ENCODE data around the gene DLG2. TPM values are rescaled to one million over a fixed set of nuclear protein-coding genes. Genes with fewer than 3 reads are reported as not detected.

The DLG2 gene
- total RNA-seq, 2 donors from 2014 or later, result 1.9 to 3.2 TPM

DNA sequence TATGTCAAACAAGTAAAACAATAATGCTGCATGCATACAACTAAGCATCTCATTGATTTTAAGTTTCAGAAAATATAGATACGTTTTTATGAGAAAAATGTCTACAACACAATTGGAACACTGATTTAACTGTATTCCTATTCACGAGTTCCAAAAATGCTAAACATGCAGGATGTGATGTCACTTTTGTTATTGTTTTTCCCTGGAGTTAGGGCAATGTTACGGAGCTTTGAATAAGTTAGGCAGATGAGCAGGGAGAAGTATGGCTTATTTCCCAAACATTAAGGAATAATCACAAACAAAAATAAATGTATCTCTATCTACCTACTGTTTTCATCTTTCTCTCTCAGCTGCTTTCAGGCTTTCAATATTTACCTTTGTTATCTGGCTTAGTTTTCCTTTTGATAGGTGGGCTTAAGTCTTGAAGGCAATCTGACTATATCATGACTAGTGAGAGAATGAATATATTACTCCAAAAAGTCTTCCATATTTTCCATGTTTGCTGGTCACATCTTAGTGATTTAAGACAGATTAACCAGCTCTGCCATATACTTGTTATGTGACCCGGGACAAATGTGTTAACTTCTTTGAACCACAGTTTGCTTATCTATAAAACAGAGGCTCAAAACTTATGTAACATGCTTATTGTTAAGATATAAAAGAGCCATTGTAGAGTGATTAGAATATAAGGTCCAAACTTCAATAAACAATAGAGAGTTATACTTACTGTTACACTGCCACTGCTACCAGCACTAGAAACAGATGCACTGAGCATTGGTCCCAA lies 1486.6 kb downstream of the DLG2 start:
- intact Hi-C loops (cut with DNase I, micrococcal nuclease), result no loop called here
- DNase-seq (no peak), ATAC-seq (no peak)

DNA sequence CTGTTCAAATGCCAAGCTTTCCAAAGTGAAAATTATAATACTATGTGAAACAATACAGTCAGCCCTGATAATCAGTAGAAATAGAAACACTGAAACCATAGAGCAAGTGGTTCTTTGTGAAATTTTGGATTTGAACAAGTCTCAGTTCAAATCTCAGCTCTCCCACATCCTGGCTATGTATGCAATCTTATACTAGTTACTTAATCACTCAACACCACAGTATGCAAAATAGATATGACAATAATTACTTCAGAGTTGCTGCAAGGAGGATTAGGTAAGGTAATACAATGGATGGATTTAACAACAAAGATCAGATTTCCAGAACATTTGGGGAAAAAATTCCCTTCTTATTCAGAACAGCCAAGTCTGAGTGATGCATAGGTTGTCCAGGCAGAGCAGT lies 1489.2 kb downstream of the DLG2 start:
- DNase-seq (no peak), ATAC-seq (no peak)
- intact Hi-C loops (cut with DNase I, micrococcal nuclease), result no loop called here

DNA sequence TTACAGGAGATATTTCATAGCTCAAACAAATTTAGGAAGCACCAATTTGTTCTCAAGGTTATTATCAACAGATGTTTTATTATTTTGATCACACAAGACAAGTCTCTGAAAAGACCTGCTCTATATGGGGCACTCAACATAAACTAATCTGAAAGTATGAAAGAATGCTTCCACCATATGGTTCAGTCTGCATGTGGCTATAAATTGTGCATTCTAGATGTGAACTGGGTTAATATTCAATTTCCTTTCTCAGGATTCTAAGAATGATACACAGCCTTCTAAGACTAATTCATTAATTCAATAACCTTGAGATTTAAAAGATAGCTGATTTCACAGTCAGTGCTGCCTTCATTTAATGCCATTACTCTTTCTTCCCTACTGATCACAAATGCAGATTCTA lies 1489.6 kb downstream of the DLG2 start:
- no peak for DNase-seq
- ATAC-seq, result no peak
- intact Hi-C loops (cut with DNase I, micrococcal nuclease), result no loop called here

DNA sequence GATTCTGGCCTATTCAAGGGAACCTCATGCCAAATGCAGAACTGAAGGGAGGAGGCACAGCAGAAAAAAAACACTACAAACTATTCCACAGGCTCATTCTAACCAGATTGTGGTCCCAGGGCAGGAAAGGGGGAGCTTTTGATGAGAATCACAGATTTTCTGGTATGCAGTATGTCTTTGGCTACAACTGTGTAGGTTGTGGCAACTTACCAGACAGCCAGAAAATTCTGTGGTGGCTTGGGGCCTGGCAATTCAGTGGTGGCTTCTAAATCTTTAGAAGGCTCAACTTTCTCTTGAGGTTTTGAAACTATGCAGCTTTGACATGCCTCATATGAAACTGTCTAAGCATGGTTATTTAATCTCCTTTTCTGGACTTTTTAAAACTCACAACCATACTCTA lies 1490.2 kb downstream of the DLG2 start:
- intact Hi-C loops (cut with DNase I, micrococcal nuclease), result no loop called here
- DNase-seq, result no peak
- ATAC-seq, result no peak

DNA sequence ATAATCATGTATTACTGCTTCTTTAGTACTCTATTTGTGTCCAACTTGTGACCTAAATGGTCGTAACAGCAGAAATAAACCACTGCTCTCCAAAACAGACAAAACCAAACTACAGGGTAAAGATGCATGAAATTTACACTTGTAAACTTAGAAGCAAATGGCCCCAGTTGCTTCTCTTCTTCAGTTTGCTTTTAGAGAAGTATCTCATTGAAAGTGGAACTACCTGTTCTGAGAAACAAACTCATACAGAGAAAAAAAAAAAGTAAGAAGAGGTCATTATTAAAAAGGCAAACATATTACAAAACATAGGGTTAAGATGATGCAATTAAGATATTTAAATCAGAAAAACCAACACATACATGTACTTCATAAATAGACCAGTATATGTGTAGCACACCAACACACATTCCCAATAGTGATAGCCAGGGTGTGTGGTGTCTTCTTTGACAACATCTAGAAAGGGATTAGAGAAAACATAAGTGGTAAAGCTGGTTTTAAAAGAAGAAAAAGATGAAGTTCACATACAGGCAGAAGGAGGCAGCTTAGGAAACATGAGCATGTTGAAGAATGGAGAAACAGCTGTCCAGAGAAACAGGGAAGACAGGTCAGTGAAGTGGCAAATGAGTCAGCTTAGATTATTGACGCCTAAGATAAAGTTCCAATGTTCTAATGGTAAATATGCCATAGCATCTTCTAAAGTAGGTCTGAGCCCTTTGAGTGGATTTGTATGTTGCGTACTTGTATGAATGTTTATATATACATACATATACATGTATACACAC lies 1496.3 kb downstream of the DLG2 start:
- ATAC-seq (no peak), DNase-seq (no peak)
- intact Hi-C loops (cut with DNase I, micrococcal nuclease), result no loop called here

GRCh38 chr11:84129961-84130576 lies 1497.1 kb downstream of the DLG2 start:
- intact Hi-C loops (cut with DNase I, micrococcal nuclease), result no loop called here
- DNase-seq (no peak), ATAC-seq (no peak)

DNA sequence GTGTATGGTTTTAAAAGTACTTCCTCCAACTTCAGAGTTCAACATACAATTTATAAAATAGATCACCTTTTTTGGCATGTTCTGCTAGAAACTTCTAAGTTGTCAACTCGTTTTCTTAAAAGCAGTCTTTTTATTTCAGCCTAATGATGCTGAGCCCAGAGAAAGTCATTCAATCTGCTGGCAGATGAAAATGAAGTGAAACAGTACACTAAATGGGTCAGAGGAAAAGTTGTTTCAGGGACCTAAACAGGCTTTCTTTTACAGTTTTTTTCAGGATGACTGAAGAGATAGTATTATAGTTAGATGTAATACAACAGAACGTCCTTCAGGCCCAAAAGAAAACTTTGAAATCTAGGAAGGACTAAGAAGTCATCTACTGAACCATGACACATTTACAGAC lies 1498.3 kb downstream of the DLG2 start:
- DNase-seq (no peak), ATAC-seq (no peak)
- intact Hi-C loops (cut with DNase I, micrococcal nuclease), result no loop called here

DNA sequence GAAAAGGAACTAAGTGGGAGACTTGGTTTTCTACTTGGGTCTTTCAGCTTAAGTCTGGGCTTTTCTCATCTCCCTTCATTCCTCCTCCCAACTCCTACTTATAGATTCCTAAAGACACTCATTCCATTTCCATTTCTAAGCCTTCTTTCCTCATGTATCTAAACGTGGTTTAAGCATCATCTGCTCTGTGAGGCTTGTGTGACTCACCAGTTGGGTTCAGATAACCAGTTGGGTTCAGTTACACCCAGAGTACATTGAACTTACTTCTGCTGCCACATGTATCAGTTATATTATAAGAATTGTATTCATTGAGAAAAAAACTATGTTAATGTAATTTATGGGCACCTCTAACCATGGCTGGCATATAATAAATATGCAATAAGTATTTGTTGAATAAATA lies 1509.8 kb downstream of the DLG2 start:
- intact Hi-C loops (cut with DNase I, micrococcal nuclease), result no loop called here
- DNase-seq (no peak), ATAC-seq (no peak)

DNA sequence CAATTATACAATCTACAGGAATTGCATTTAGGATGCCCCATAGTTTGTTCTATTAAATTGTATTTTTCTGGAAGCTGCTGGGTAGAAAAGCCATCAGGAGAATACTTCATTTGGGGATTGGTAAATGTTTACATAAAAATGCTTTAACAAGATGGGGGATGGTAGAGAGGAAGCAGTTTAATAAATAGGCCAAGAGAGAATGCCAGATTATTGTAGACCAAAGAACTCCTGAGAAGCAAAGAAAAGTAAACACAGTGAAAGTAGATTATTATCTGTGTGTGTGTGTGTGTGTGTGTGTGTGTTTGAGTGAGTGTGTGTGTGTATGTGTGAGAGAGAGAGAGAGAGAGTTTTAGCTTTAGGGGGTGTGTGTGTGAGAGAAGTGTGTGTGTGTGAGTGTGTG lies 1520.6 kb downstream of the DLG2 start:
- no peak for DNase-seq
- ATAC-seq, result no peak
- intact Hi-C loops (cut with DNase I, micrococcal nuclease), result no loop called here

DNA sequence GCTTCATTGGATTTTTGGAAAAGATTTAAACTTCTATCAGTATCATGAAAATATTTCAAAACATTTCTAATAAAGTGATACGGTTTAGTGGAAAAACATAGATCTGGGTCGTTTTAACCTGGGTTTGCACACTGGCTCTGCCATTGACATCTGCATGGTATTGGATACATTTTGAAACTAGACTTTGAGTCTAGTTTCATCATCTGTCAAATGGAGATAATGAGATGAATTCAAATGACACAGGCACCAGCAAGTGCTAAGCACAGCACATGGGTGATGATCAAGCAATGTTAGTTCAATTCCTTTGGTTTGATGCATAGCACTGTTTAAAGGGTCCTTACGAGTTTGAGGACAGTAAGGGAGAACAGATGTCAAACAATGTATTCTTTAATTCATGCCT lies 1522.0 kb downstream of the DLG2 start:
- intact Hi-C loops (cut with DNase I, micrococcal nuclease), result no loop called here
- DNase-seq (no peak), ATAC-seq (no peak)

DNA sequence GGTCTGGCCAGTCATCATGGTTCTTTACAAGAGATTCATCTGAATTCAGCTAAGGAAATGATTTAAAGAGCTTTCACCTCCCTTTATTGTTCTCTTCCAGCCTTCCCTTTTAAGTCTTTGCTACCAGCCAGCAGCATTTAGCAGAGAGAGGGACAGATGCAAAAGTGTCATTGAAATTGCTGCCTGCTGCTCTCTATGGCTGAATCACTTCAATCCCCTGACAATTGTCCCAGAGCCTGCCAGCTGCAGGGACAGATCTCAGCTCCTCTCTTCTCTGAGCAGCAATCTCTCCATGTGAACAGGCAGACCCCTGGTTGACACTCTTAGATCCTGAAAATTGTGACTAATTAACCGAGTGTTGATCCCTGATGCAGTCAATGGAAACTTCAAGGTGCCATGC lies 1524.0 kb downstream of the DLG2 start:
- ATAC-seq, result no peak
- intact Hi-C loops (cut with DNase I, micrococcal nuclease), result no loop called here
- DNase-seq, result no peak

- ATAC-seq, result no peak
- intact Hi-C loops (cut with DNase I, micrococcal nuclease), result no loop called here
- DNase-seq, result no peak
Measured at GRCh38 chr11:84097186-84097585, 1530.0 kb downstream of the DLG2 start.

DNA sequence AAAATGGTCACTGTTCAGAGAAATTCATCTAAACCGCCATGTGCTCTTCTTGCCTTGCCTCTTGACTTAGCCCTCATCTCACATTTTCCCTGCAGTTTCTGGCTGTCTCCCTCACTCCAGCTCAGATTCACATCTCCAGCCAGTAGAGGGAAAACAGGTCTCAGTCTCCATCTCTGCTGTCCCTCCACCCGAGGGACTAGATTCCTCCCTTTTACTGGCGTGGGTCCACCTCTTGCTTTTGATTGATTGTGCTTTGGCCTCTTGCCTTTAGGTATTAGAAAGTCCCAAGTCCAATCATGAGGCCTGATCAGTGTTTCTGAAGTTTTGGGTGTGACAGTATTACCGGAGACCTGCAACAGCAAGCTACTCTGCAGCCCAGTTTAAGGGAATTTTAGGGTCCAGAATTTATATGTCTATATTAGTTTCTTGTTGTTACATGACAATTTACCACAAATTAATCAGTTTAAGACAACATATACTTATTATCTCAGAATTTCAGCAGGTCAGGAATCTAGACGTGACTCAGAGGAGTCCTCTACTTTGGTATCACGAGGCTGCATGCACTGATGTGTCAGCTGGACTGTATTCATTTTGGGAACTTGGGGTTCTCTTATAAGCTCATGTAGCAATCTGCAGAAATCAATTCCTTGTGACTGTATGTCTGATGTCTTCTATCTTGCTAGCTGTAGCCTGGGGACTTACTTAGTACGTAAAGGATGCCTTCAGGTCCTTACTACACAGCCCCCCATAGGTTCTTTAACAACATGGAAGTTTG lies 1535.7 kb downstream of the DLG2 start:
- ATAC-seq, result no peak
- intact Hi-C loops (cut with DNase I, micrococcal nuclease), result no loop called here
- DNase-seq, result no peak

DNA sequence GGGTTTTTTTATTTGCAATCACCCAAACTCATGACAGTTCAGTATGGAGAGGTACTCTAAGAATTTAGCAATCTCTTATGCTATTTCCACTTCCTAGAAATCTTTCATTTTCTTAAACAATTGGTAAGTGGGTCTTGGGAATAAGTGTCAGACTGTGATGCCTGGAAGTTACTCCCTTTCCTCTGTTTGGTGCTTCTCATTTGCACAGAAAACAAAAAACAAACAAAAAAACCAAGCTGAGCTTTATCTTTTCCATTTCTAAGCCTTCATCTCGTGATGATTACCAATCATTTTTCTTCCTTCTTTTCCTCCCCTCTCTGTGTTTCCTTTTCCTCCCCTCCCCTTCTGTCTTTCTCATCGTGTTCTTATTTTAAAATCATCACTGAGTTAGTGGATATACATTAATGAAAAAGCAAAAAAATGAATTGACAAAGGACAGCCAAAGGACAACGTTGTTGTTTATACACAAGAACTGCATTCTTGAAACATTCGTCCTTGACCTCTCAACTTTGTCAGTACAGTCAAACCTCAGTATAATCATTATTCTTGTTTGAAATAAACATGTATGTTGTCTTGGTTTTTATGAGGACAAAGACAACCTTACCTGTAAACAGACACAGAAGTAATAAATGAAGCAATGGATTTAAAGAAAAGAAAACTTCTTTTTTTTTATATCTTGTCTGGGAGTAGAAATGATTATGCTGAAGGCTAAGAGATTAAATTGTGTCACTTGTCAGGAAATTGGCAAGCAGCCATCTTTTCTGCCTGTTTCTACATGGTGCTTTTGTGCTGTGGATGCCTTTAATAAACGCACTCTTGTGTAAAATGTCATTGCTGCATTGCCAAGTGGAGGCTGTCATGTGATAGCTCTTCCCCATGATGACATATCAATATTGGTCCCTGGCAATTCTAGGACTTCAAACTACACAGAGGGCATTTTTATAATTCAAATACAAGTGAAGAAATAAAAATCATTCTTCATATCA lies 1537.8 kb downstream of the DLG2 start:
- ATAC-seq, result no peak
- DNase-seq, result no peak
- intact Hi-C loops (cut with DNase I, micrococcal nuclease), result no loop called here

DNA sequence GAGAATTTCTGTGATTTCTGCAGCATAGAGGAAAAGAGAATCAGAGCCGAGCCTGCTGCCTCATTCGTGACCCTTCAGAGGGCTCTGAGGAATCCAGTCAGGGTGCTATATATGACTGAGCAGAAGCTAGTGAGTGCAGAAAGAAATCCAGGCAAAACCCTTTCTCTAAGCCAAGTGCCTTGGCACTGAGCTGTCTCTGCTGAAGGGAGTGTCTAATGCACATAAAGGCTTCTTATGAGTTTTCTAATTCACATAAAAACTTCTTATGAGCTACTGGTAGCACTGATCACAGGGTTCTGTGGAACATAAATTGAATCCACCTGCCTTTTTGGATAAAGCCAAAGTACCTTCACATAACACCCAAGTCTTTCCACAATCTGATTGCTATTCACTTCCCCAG lies 1555.3 kb downstream of the DLG2 start:
- no peak for DNase-seq
- intact Hi-C loops (cut with DNase I, micrococcal nuclease), result no loop called here
- no peak for ATAC-seq

GRCh38 chr11:84069048-84069447 lies 1558.1 kb downstream of the DLG2 start:
- no peak for DNase-seq
- ATAC-seq, result no peak
- intact Hi-C loops (cut with DNase I, micrococcal nuclease), result no loop called here

DNA sequence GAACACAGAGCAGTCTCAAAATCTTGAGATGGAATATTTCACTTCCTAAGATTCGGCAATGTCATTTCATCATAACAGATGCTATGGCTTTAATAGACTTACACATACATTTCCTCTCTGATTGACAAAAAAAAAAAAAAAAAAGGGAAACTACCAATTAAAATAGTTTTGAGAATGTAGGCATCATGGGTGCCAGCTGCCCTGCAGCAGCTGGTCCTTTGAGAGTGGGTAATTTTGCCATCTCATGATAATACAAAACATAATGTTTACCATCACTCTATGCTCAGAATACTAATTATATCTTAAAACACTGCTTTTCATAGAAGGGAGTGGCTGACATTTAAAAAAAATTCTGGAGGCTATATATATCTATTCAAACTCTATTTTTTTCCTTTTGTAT lies 1565.4 kb downstream of the DLG2 start:
- intact Hi-C loops (cut with DNase I, micrococcal nuclease), result no loop called here
- ATAC-seq, result no peak
- no peak for DNase-seq

- ATAC-seq (no peak), DNase-seq (no peak)
- intact Hi-C loops (cut with DNase I, micrococcal nuclease), result no loop called here
Measured at GRCh38 chr11:84056653-84057376, 1570.3 kb downstream of the DLG2 start.
